ENCODE results near the gene RAN.
A peak's percentile ranks its signal among the peaks of the same experiment; 100 is the strongest.

The RAN gene

DNA sequence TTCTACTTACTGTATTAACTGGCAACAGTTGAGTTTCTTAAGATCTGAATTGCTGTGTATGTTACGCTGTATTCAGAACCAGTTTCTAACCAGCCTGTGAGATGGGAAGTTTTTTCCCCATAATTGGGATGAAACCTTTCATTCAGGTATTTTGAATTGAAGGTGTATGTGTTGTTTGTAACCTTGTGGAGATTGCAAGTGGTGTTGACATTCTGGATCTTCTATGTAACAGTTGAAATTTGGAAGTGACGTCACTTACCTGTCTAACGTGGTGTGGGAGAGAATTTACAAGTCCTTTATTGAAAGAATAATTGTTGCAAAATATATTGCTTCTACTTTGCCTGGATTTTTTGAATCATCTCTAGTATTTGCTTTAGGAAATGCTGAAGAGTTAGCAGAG is 5.5 kb downstream of the RAN start:
- no peak for TF ChIP-seq CTCF (IDR thresholded peaks at IDR 0.05; ENCODE audit: low read depth, low read length)
- no peak overlapping the region for H3K4me3 ChIP-seq (replicated peaks in 1 of 2; ENCODE audit: low read depth in 2 of 2, low read length in 2 of 2)
- no peak for DNase-seq (ENCODE audit: low read depth in 2 of 2)

GRCh38 chr12:130878193-130879185 is 6.6 kb downstream of the RAN start:
- no peak for TF ChIP-seq CTCF (IDR thresholded peaks at IDR 0.05; ENCODE audit: low read depth, low read length)
- DNase-seq (ENCODE audit: low read depth in 2 of 2), result no peak

DNA sequence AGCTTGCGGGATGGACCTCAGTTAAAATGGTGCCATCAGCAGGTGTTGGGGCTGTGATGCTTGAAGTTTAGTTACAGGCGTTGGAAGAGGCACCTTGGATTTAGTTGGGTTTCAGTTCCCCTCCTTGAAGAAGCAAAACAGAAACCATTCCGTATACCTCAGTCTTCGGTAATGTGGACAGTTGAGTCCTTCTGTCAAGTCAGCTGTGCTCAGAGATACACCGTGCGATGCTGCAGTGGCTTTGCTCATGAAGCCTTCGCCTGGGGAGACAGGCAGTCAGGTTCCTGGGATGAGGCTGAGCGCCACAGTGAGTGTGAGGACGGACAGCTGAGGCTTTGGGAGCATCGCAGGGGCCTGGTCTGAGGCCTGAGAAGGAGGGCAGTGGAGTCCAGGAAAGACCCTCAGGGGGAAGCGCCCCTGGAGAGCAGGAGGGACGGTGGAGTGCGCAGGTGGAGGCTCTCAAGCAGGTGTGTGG is 7.4 kb downstream of the RAN start:
- no peak overlapping the region for H3K4me3 ChIP-seq (replicated peaks in 1 of 2; ENCODE audit: low read depth in 2 of 2, low read length in 2 of 2)
- DNase-seq (ENCODE audit: low read depth in 2 of 2), result no peak
- no peak for TF ChIP-seq CTCF (IDR thresholded peaks at IDR 0.05; ENCODE audit: low read depth, low read length)

More at GRCh38 chr12:130878193-130879185, 6.6 kb downstream of the RAN start:
- H3K4me3 ChIP-seq (replicated peaks in 1 of 2; ENCODE audit: low read depth in 2 of 2, low read length in 2 of 2), result no peak overlapping the region

DNA sequence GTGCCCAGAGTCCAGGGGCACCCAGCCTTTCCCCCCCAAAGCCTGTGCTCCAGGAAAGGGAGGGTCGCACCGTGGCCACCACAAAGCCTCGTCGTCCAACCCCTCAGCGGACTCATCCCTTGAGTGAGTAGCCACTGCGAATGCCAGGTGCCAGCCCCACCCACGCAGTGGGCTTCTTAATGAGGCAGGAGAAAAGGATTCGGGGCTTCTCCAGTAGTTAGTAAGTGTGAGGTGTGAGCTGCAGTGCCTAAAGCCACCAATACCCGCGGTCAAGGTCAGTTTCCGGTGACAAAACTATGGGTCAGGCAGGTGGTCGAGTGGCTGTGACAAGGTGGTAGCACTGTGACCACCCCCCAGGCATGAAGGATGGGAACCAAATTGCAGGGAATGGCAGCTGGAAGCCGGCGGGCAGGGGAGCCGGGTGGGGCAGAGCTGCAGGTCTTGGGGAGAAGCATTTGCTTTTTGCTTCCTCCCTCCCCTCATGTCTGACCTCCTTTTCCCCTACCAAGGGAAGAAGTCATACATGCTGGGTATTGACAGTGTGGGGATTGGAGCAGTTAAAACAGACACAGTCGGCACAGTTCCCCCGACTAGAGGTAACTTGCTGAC is 8.0 kb downstream of the RAN start:
- H3K4me3 ChIP-seq (replicated peaks in 1 of 2; ENCODE audit: low read depth in 2 of 2, low read length in 2 of 2), result peak overlapping the region in 1 of 2 donors; percentile 39
- no peak for TF ChIP-seq CTCF (IDR thresholded peaks at IDR 0.05; ENCODE audit: low read depth, low read length)
- no peak for DNase-seq (ENCODE audit: low read depth in 2 of 2)

GRCh38 chr12:130880411-130880885 is 8.6 kb downstream of the RAN start:
- no peak for TF ChIP-seq CTCF (IDR thresholded peaks at IDR 0.05; ENCODE audit: low read depth, low read length)
- no peak for DNase-seq (ENCODE audit: low read depth in 2 of 2)
- H3K4me3 ChIP-seq (replicated peaks in 1 of 2; ENCODE audit: low read depth in 2 of 2, low read length in 2 of 2), result peak overlapping the region; percentile 19 to 39

GRCh38 chr12:130881046-130881445 is 9.2 kb downstream of the RAN start:
- DNase-seq (ENCODE audit: low read depth in 2 of 2), result no peak

More at GRCh38 chr12:130881046-130881445, 9.2 kb downstream of the RAN start:
- TF ChIP-seq CTCF (IDR thresholded peaks at IDR 0.05; ENCODE audit: low read depth, low read length), result no peak
- H3K4me3 ChIP-seq (replicated peaks in 1 of 2; ENCODE audit: low read depth in 2 of 2, low read length in 2 of 2), result no peak overlapping the region

Measured in cardiac fibroblast (primary cell).